PC-9 (cell line): ENCODE data around the gene FAM221A. TPM values are rescaled to one million over a fixed set of nuclear protein-coding genes. Genes with fewer than 3 reads are reported as not detected.

Experiments
- BruUV-seq: library from RNA; stranded (reverse); fragments of 400-500 nt; replicated peaks from 2 replicates; lab custom pipeline; 2021; lab: Mats Ljungman, UMichigan
- CTCF ChIA-PET: fragments of 300-600 bp; sonication (Branson Sonifier 250); formaldehyde crosslinking; loops from one replicate; lab custom pipeline; 2022; ENCODE audit warnings: antibody characterized with exemption; lab: Charles Lee
- POLR2A ChIA-PET: fragments of 300-600 bp; sonication (Branson Sonifier 250); formaldehyde crosslinking; loops from one replicate; lab custom pipeline; 2022; ENCODE audit warnings: antibody characterized with exemption; ENCODE audit not compliant: unreplicated experiment; lab: Charles Lee
- DNase-seq, 2 experiments: peaks; one replicate each; pipeline versions ENCODE4 v3.0.0 to v3.0.0-alpha.2; 2015 to 2022; ENCODE audit warnings: mixed read lengths in 1 of 2
- H2AFZ ChIP-seq: fragments of 200-600 bp; sonication (generic); 2 replicates; pipeline ENCODE4 v1.8.1; 2017; ENCODE audit warnings: antibody characterized with exemption
- H3F3A ChIP-seq: fragments of 200-600 bp; sonication (generic); 2 replicates; pipeline ENCODE4 v1.8.1; 2017; ENCODE audit warnings: antibody characterized with exemption, mild to moderate bottlenecking, low read depth; ENCODE audit not compliant: insufficient read depth
- H3K27ac ChIP-seq: fragments of 200-600 bp; sonication (generic); 2 replicates; pipeline ENCODE4 v1.6.1; 2016; ENCODE audit warnings: mixed run types
- H3K27me3 ChIP-seq: fragments of 200-600 bp; sonication (generic); 2 replicates; pipeline ENCODE4 v1.6.1; 2016; ENCODE audit warnings: low read depth, mixed run types; ENCODE audit not compliant: insufficient read depth
- H3K36me3 ChIP-seq: fragments of 200-600 bp; sonication (generic); 2 replicates; pipeline ENCODE4 v1.6.1; 2016; ENCODE audit warnings: low read depth, mixed run types
- H3K4me1 ChIP-seq: fragments of 200-600 bp; sonication (generic); replicated peaks from 2 replicates; pipeline ENCODE4 v1.6.1; 2016; ENCODE audit warnings: mixed run types; ENCODE audit not compliant: insufficient read depth
- H3K4me2 ChIP-seq: fragments of 200-600 bp; sonication (generic); 2 replicates; pipeline ENCODE4 v1.6.1; 2017; ENCODE audit warnings: mixed run types
- H3K4me3 ChIP-seq: fragments of 200-600 bp; sonication (generic); 2 replicates; pipeline ENCODE4 v1.6.1; 2016; ENCODE audit warnings: mixed run types
- H3K79me2 ChIP-seq: fragments of 200-600 bp; sonication (generic); 2 replicates; pipeline ENCODE4 v1.6.1; 2017; ENCODE audit warnings: low read depth, mixed run types
- H3K9me2 ChIP-seq: fragments of 200-600 bp; sonication (generic); 2 replicates; pipeline ENCODE4 v1.8.1; 2017; ENCODE audit warnings: mild to moderate bottlenecking; ENCODE audit not compliant: insufficient read depth
- H3K9me3 ChIP-seq: fragments of 200-600 bp; sonication (generic); 2 replicates; pipeline ENCODE4 v1.8.1; 2016; ENCODE audit warnings: low read depth; ENCODE audit not compliant: insufficient read depth
- H4K20me1 ChIP-seq: fragments of 200-600 bp; sonication (generic); 2 replicates; pipeline ENCODE4 v1.8.1; 2017; ENCODE audit not compliant: insufficient read depth
- CTCF ChIP-seq: fragments of 200-600 bp; sonication (generic); conservative IDR thresholded peaks from 2 replicates; pipeline ENCODE4 v1.6.1; 2017; ENCODE audit warnings: mixed run types, antibody characterized with exemption, mild to moderate bottlenecking, moderate library complexity
- EZH2 ChIP-seq: fragments of 200-600 bp; sonication (generic); IDR thresholded peaks from 2 replicates; pipeline ENCODE4 v1.8.0; 2017; ENCODE audit warnings: antibody characterized with exemption, low read depth
- intact Hi-C: fragments of 100-400 bp; cut with micrococcal nuclease; formaldehyde crosslinking; loops from one replicate; pipeline ENCODE4 v1.10.0; 2022; ENCODE audit not compliant: unreplicated experiment
- total RNA-seq: library from RNA; stranded (reverse); gene quantifications from 2 replicates; pipeline ENCODE4 v1.2.3, GENCODE V29; 2021

FAM221A gene
- total RNA-seq, 1 experiment from 2014 or later = 2.4 TPM

- no TSS peak for BruUV-seq
- intact Hi-C loops = loop anchor here (1.0 to 10.0 kb wide), 10 partner anchors 21 to 1386 kb away; partner anchors contain the start of gene IGF2BP3
- H3K4me3 ChIP-seq = no peak overlapping the region
- no peaks in the 10 kb centered on the region for H3K27me3 ChIP-seq
- peak overlapping the region; percentile 22 for H3K4me2 ChIP-seq
- H4K20me1 ChIP-seq = no peaks in the 10 kb centered on the region
- POLR2A ChIA-PET = interaction anchor here (0.6 kb wide), 4 partner anchors 181 to 1758 kb away, joined by 3 to 7 read pairs (median 4); no protein-coding TSS in a partner anchor
- DNase-seq = peak in 1 of 2 experiments; percentile 71
- H3K79me2 ChIP-seq = no peaks in the 10 kb centered on the region
- peaks cover 22% of the 10 kb centered on the region for H3K4me1 ChIP-seq
- H3K27ac ChIP-seq = no peak overlapping the region
- CTCF ChIA-PET = interaction anchor here (0.5 to 1.3 kb wide), 11 partner anchors 15 to 1386 kb away, joined by 3 to 21 read pairs (median 3); no protein-coding TSS in a partner anchor
- peaks cover 5% of the 10 kb centered on the region; the same call in 1 of the 2 replicates for H3F3A ChIP-seq
- H2AFZ ChIP-seq = no peak overlapping the region
- TF ChIP-seq CTCF = peak; percentile 95
- TF ChIP-seq EZH2 = no peak
- no peaks in the 10 kb centered on the region for H3K9me2 ChIP-seq
- H3K36me3 ChIP-seq = no peaks in the 10 kb centered on the region
- H3K9me3 ChIP-seq = no peaks in the 10 kb centered on the region; the same call in 1 of the 2 replicates
These were observed 32.6 kb downstream of the FAM221A start for GRCh38 chr7:23712368-23713284.

- POLR2A ChIA-PET = interaction anchor here (0.6 to 0.7 kb wide), 8 partner anchors 47 to 1759 kb away, joined by 3 to 7 read pairs (median 4); partner anchors contain the start of gene PALS2
- no peak for TF ChIP-seq CTCF
- Histone ChIP-seq H3K4me1 (peaks cover 22% of the 10 kb centered on the region), H3K27me3 (no peaks in the 10 kb centered on the region), H2AFZ (no peak overlapping the region), H3K27ac (no peak overlapping the region), H3K4me2 (peak overlapping the region; percentile 22; the same call in 1 of the 2 replicates), H3K79me2 (no peaks in the 10 kb centered on the region), H3K9me3 (no peaks in the 10 kb centered on the region; the same call in 1 of the 2 replicates), H3K36me3 (no peaks in the 10 kb centered on the region), H3K9me2 (no peaks in the 10 kb centered on the region), H4K20me1 (no peaks in the 10 kb centered on the region), H3F3A (peaks cover 5% of the 10 kb centered on the region; the same call in 1 of the 2 replicates), H3K4me3 (no peak overlapping the region)
- CTCF ChIA-PET = interaction anchor here (0.5 to 1.3 kb wide), 8 partner anchors 17 to 1385 kb away, joined by 3 to 6 read pairs (median 4); no protein-coding TSS in a partner anchor
- no TSS peak for BruUV-seq
- DNase-seq = peak; percentile 48 to 93
- intact Hi-C loops = loop anchor here (1.0 to 10.0 kb wide), 5 partner anchors 22 to 1189 kb away; partner anchors contain the start of gene IGF2BP3
These were observed 33.5 kb downstream of the FAM221A start for GRCh38 chr7:23713285-23714149.
